Body of pancreas (tissue), 4 donors: ENCODE data around the gene RASGRP1. TPM values are rescaled to one million over a fixed set of nuclear protein-coding genes. Genes with fewer than 3 reads are reported as not detected.

Experiments used
- ATAC-seq: fragments of 150-250 bp; one replicate; pipeline ENCODE4 v1.9.1; 2016
- DNase-seq, 4 donors: peaks; one replicate each; pipeline ENCODE4 v3.0.0-alpha.2; 2019
- H3K27ac ChIP-seq, 4 donors: fragments of 200-600 bp; sonication (generic); 1 replicate in 3 of 4; 2 replicates in 1 of 4; pipeline versions ENCODE4 v1.5.1 to v1.6.1; 2016 to 2019; ENCODE audit warnings: mild to moderate bottlenecking in 1 of 4, mixed read lengths in 1 of 4, moderate library complexity in 1 of 4
- H3K27me3 ChIP-seq, 2 donors: fragments of 200-600 bp; sonication (generic); one replicate each; pipeline ENCODE4 v1.6.0; 2016; ENCODE audit warnings: mild to moderate bottlenecking in 1 of 2
- H3K36me3 ChIP-seq, 2 donors: fragments of 200-600 bp; sonication (generic); replicated peaks in 1 of 2; 2 replicates each; pipeline ENCODE4 v1.5.1; 2016; ENCODE audit warnings: low read depth in 2 of 2; ENCODE audit not compliant: insufficient read depth in 1 of 2
- H3K4me1 ChIP-seq: fragments of 200-600 bp; sonication (generic); one replicate; pipeline ENCODE4 v1.6.0; 2016
- H3K4me3 ChIP-seq, 2 donors: fragments of 200-600 bp; sonication (generic); 1 replicate in 1 of 2; 2 replicates in 1 of 2; pipeline ENCODE4 v1.5.1; 2016 to 2019
- H3K9me3 ChIP-seq, 3 donors: fragments of 200-600 bp; sonication (generic); 1 replicate in 2 of 3; 2 replicates in 1 of 3; pipeline ENCODE4 v1.5.1; 2016
- CTCF ChIP-seq, 7 experiments: fragments of 450-650 bp in 4 of 7; fragments of 200-600 bp in 3 of 7; sonication (generic) in 3 of 7; IDR thresholded peaks; one replicate each; pipeline ENCODE4 v1.5.1; 2016 to 2019; ENCODE audit warnings: antibody characterized with exemption in 7 of 7
- POLR2A ChIP-seq, 3 donors: fragments of 450-650 bp; IDR thresholded peaks; one replicate each; pipeline ENCODE4 v1.6.1; 2016; ENCODE audit warnings: antibody characterized with exemption in 3 of 3, mild to moderate bottlenecking in 2 of 3
- WGBS, 2 donors: methylation state at CpG; one replicate each; pipeline ENCODE4 v1.1.5; 2017; 5-methylcytosine and 5-hydroxymethylcytosine counted together
- intact Hi-C: fragments of 100-400 bp; cut with DNase I; formaldehyde crosslinking; loops from one replicate; pipeline ENCODE4 v1.15.1; 2023
- total RNA-seq, 2 donors: library from RNA; depleted of rRNA; stranded (reverse); fragments of >200 nt; gene quantifications; one replicate each; pipeline ENCODE4 v1.1.0, GENCODE V29; 2016

The RASGRP1 gene
- total RNA-seq, 2 donors from 2014 or later, result 1.3 to 15.5 TPM

- no peaks in the 10 kb centered on the region for H3K4me1 ChIP-seq
- no peaks in the 10 kb centered on the region for H3K9me3 ChIP-seq
- ATAC-seq (no peak), DNase-seq (no peak)
- no peaks in the 10 kb centered on the region for H3K27me3 ChIP-seq
- H3K36me3 ChIP-seq, result no peaks in the 10 kb centered on the region
- WGBS, 2 donors, result 73 to 75% methylated on average over 4 of the region's 4 CpGs
- TF ChIP-seq POLR2A (IDR thresholded peaks at IDR 0.05), result no peak
- no peak for TF ChIP-seq CTCF (IDR thresholded peaks at IDR 0.05)
- intact Hi-C loops, result no loop called here
- no peak overlapping the region for H3K4me3 ChIP-seq
- H3K27ac ChIP-seq, result no peak overlapping the region
These were observed 57.6 kb downstream of the RASGRP1 start for GRCh38 chr15:38506997-38507396.

- Histone ChIP-seq H3K4me3 (no peak overlapping the region), H3K4me1 (no peaks in the 10 kb centered on the region), H3K27ac (no peak overlapping the region), H3K27me3 (no peaks in the 10 kb centered on the region), H3K36me3 (no peaks in the 10 kb centered on the region), H3K9me3 (no peaks in the 10 kb centered on the region)
- DNase-seq, result no peak
- intact Hi-C loops, result no loop called here
- ATAC-seq, result no peak
- WGBS, 2 donors, result 80 to 86% methylated on average over 4 of the region's 4 CpGs
- TF ChIP-seq POLR2A (IDR thresholded peaks at IDR 0.05) (no peak), CTCF (IDR thresholded peaks at IDR 0.05) (no peak)
These were observed 59.7 kb downstream of the RASGRP1 start for GRCh38 chr15:38504680-38505467.

GRCh38 chr15:38503496-38503895 is 61.1 kb downstream of the RASGRP1 start:
- Histone ChIP-seq H3K9me3 (no peaks in the 10 kb centered on the region), H3K4me1 (no peaks in the 10 kb centered on the region), H3K36me3 (no peaks in the 10 kb centered on the region), H3K4me3 (no peak overlapping the region), H3K27me3 (no peaks in the 10 kb centered on the region), H3K27ac (no peak overlapping the region)
- DNase-seq (no peak), ATAC-seq (no peak)
- intact Hi-C loops, result no loop called here
- TF ChIP-seq POLR2A (IDR thresholded peaks at IDR 0.05), result no peak
- no peak for TF ChIP-seq CTCF (IDR thresholded peaks at IDR 0.05)
- 78 to 95% methylated on average over 2 of the region's 2 CpGs for WGBS, 2 donors

- intact Hi-C loops, result no loop called here
- ATAC-seq (no peak), DNase-seq (no peak)
- H3K9me3 ChIP-seq, result no peaks in the 10 kb centered on the region
- H3K27me3 ChIP-seq, result no peaks in the 10 kb centered on the region
- TF ChIP-seq CTCF (IDR thresholded peaks at IDR 0.05) (no peak), POLR2A (IDR thresholded peaks at IDR 0.05) (no peak)
- H3K27ac ChIP-seq, result no peak overlapping the region
- no peaks in the 10 kb centered on the region for H3K4me1 ChIP-seq
- no peaks in the 10 kb centered on the region for H3K36me3 ChIP-seq
- WGBS, 2 donors, result 100% methylated on average over 1 of the region's 1 CpG
- H3K4me3 ChIP-seq, result no peak overlapping the region
These were observed 65.0 kb downstream of the RASGRP1 start for GRCh38 chr15:38499651-38500050.

- TF ChIP-seq POLR2A (IDR thresholded peaks at IDR 0.05), result no peak
- TF ChIP-seq CTCF (IDR thresholded peaks at IDR 0.05), result no peak
- WGBS, 2 donors, result 84 to 90% methylated on average over 1 of the region's 1 CpG
- no peaks in the 10 kb centered on the region for H3K4me1 ChIP-seq
- no peaks in the 10 kb centered on the region for H3K9me3 ChIP-seq
- H3K27me3 ChIP-seq, result no peaks in the 10 kb centered on the region
- ATAC-seq, result no peak
- no peak overlapping the region for H3K4me3 ChIP-seq
- H3K27ac ChIP-seq, result no peak overlapping the region
- H3K36me3 ChIP-seq, result no peaks in the 10 kb centered on the region
- no peak for DNase-seq
- intact Hi-C loops, result no loop called here
These were observed 68.5 kb downstream of the RASGRP1 start for GRCh38 chr15:38496151-38496550.
